K562 (cell line): ENCODE measurements around the gene FNDC11. TPM values are rescaled to one million over a fixed set of nuclear protein-coding genes. Genes with fewer than 3 reads are reported as not detected.

Experiments
- CHAMP1 ChIP-seq: fragments of 450-650 bp; IDR thresholded peaks from 2 replicates; pipeline ENCODE4 v1.6.1; 2016; ENCODE audit warnings: mild to moderate bottlenecking
- GABPA ChIP-seq: fragments of 200-800 bp; sonication (Bioruptor generic); conservative IDR thresholded peaks from 2 replicates; pipeline ENCODE4 v1.6.1; 2016; ENCODE audit warnings: low read depth, missing genetic modification characterization, missing compliant biosample characterization
- HLTF ChIP-seq: fragments of 450-650 bp; IDR thresholded peaks from 2 replicates; pipeline ENCODE4 v1.6.1; 2016
- HMGN3 ChIP-seq: IDR thresholded peaks from 2 replicates; pipeline ENCODE4 v1.6.1; 2011; ENCODE audit warnings: borderline replicate concordance, low read depth, mild to moderate bottlenecking, mixed read lengths, low read length; ENCODE audit not compliant: insufficient read length; ENCODE audit errors: extremely low read depth
- HNRNPL ChIP-seq: fragments of 200-400 bp; formaldehyde crosslinking; IDR thresholded peaks from 2 replicates; pipeline ENCODE4 v1.6.1; 2017; ENCODE audit warnings: low read depth, mild to moderate bottlenecking, low read length
- MAZ ChIP-seq, 2 experiments: fragments of 450-650 bp in 1 of 2; sonication (generic) in 1 of 2; formaldehyde crosslinking; IDR thresholded peaks in 1 of 2; conservative IDR thresholded peaks in 1 of 2; 2 replicates each; pipeline versions ENCODE4 v1.4.0 to v1.5.0; 2020; ENCODE audit warnings: mild to moderate bottlenecking in 1 of 2, missing genetic modification reagents in 1 of 2
- PHF8 ChIP-seq: fragments of 200-600 bp; sonication (generic); IDR thresholded peaks from 2 replicates; pipeline ENCODE4 v1.6.1; 2012; ENCODE audit warnings: mixed run types, mild to moderate bottlenecking, inconsistent platforms, low read length, moderate library complexity, borderline replicate concordance
- RAD21 ChIP-seq, 2 experiments: fragments of 250-450 bp in 1 of 2; fragments of 450-650 bp in 1 of 2; sonication (Bioruptor Pico) in 1 of 2; formaldehyde crosslinking in 1 of 2; IDR thresholded peaks in 1 of 2; conservative IDR thresholded peaks in 1 of 2; 2 replicates each; pipeline versions ENCODE4 v1.4.0 to v1.8.0; 2020 to 2022; ENCODE audit warnings: mild to moderate bottlenecking in 2 of 2, moderate library complexity in 1 of 2
- RB1 ChIP-seq: fragments of 450-650 bp; IDR thresholded peaks from 2 replicates; pipeline ENCODE4 v1.6.1; 2017; ENCODE audit warnings: low read depth, mild to moderate bottlenecking
- TEAD1 ChIP-seq, 2 experiments: fragments of 450-650 bp in 1 of 2; sonication (generic) in 1 of 2; formaldehyde crosslinking; IDR thresholded peaks; 2 replicates each; pipeline versions ENCODE4 v1.4.0 to v1.8.0; 2020 to 2022; ENCODE audit warnings: mild to moderate bottlenecking in 2 of 2, missing genetic modification reagents in 1 of 2
- ZBTB1 ChIP-seq: sonication (generic); formaldehyde crosslinking; IDR thresholded peaks from 2 replicates; pipeline ENCODE4 v1.8.1; 2023; ENCODE audit warnings: missing genetic modification reagents, low read depth, mild to moderate bottlenecking, borderline replicate concordance
- ZNF197 ChIP-seq: fragments of 200-800 bp; sonication (Bioruptor generic); IDR thresholded peaks from 2 replicates; pipeline ENCODE4 v1.6.1; 2016; ENCODE audit warnings: low read depth, missing genetic modification characterization, missing compliant biosample characterization
- ZNF407 ChIP-seq: fragments of 450-650 bp; IDR thresholded peaks from 2 replicates; pipeline ENCODE4 v1.6.1; 2016; ENCODE audit warnings: low read depth
- polyA plus RNA-seq, 8 experiments: library from polyadenylated mRNA; depleted of rRNA in 4 of 8; stranded (reverse) in 5 of 8; unstranded in 3 of 8; fragments of >200 nt; fragmentation: Nextera tagmentation in 2 of 8; fragmentation: Illumina TruSeq in 1 of 8; extraction: Ambion mirVana in 2 of 8; extraction: Trizol in 1 of 8; gene quantifications; 2 replicates each; pipeline versions ENCODE4 v1.2.1 to v1.2.3, GENCODE V29; 2011 to 2014; ENCODE audit warnings: inconsistent platforms in 1 of 8, missing spikeins in 1 of 8
- total RNA-seq, 7 experiments: library from RNA; depleted of rRNA in 6 of 7; stranded (reverse); fragments of >200 nt in 6 of 7; fragmentation: Illumina TruSeq in 2 of 7; extraction: Trizol in 2 of 7; gene quantifications; 2 replicates each; pipeline versions ENCODE4 v1.2.1 to v1.2.3, GENCODE V29; 2011 to 2021; ENCODE audit warnings: low replicate concordance in 1 of 7

FNDC11 gene
- total and polyA plus RNA-seq, 9 of the 15 experiments (the other 6 are each of a cell fraction or from before 2014, with no cell fraction given): 0.08 to 2.3 (median 0.64) TPM; not detected in 2

DNA sequence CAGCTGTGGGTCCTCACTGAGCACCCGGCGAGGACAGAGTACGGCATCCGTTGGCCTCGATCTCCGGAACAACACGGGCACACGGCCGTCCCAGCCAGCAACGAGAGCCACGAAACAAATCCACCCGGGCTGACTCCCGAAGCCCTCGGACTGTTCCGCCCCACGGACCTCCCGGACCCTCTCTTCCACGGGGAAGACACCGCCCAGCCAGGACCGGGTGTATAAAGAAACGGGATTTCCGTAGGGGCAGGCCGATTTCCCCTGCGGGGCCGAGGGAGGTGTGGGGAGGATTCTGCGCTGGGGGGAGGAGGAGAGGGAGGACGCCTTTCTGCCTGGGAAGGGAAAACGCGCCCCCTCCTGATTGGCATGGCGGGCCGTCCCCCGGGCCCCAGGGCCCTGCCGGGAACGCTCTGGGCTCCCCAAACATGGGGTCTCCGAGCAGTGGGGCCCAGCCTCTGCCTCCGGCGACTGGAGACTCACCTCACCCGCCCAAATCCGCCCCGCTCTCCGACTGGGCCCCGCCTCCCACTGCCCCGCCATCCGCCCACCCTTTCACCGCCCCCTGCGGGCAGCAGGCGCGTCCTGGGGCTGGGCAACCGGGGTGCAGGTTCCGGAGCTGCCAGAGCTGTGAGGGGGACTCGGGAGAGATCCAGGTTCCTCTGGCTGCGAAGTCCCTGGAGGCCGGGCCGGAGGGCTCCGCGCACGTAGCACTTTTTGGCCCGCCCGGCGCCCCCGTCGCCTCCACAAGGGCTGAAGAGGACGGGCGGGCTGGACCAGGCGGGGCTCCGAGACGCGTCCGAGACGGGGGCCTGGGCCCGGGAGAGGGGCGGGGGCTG, 34.1 kb upstream of the FNDC11 start (continued):
- TF ChIP-seq ZNF407 (no peak), HNRNPL (0 out of 2 replicates have a peak, but pooled peaks have one; percentile 46), PHF8 (0 out of 2 replicates have a peak, but pooled peaks have one; percentile 65), MAZ (CRISPR knock-in tag; conservative IDR thresholded peaks at IDR 0.05 in 1 of 2, IDR thresholded peaks at IDR 0.05 in 1 of 2) (peak; percentile 56 to 65; a peak in 3 of 4 replicates), HMGN3 (peak; percentile 24), CHAMP1 (no peak), GABPA (0 out of 2 replicates have a peak, but pooled peaks have one; percentile 27), RAD21 (CRISPR knock-in tag; conservative IDR thresholded peaks at IDR 0.05 in 1 of 2, IDR thresholded peaks at IDR 0.05 in 1 of 2) (peak; percentile 20 to 25; a peak in 1 of 4 replicates), RB1 (0 out of 2 replicates have a peak, but pooled peaks have one; percentile 27), HLTF (no peak), ZBTB1 (CRISPR knock-in tag) (no peak), ZNF197 (CRISPR knock-in tag) (no peak), TEAD1 (CRISPR knock-in tag; IDR thresholded peaks at IDR 0.05) (0 out of 4 replicates have a peak, but pooled peaks of 1 of the 2 experiments have one; percentile 16)
